Heart left ventricle (tissue), 16 donors: ENCODE results near the gene NDUFS5. TPM values are rescaled to one million over a fixed set of nuclear protein-coding genes. Genes with fewer than 3 reads are reported as not detected.
A peak's percentile ranks its signal among the peaks of the same experiment; 100 is the strongest.

Experiments
- ATAC-seq, 4 donors: fragments of 200-7000 bp; cut with Tn5 transposase; one replicate each; pipeline ENCODE4 v1.9.1; 2020 to 2022; ENCODE audit warnings: moderate library complexity in 4 of 4, mild to moderate bottlenecking in 3 of 4, moderate number of reproducible peaks in 1 of 4
- DNase-seq, 5 donors: peaks; one replicate each; pipeline ENCODE4 v3.0.0-alpha.2; 2020
- H3K27ac ChIP-seq, 12 donors: fragments of 200-600 bp; sonication (generic) in 4 of 12; one replicate each; pipeline versions ENCODE4 v1.5.0 to v1.8.0; 2016 to 2022; ENCODE audit warnings: mild to moderate bottlenecking in 2 of 12
- H3K27me3 ChIP-seq, 9 donors: fragments of 200-600 bp; sonication (generic) in 2 of 9; one replicate each; pipeline versions ENCODE4 v1.5.1 to v1.8.0; 2016 to 2022; ENCODE audit warnings: mild to moderate bottlenecking in 3 of 9
- H3K36me3 ChIP-seq, 9 donors: fragments of 200-600 bp; sonication (generic) in 2 of 9; one replicate each; pipeline versions ENCODE4 v1.5.0 to v1.8.0; 2018 to 2022; ENCODE audit warnings: mild to moderate bottlenecking in 2 of 9
- H3K4me1 ChIP-seq, 12 donors: fragments of 200-600 bp; sonication (generic) in 4 of 12; one replicate each; pipeline versions ENCODE4 v1.5.0 to v1.8.0; 2016 to 2022; ENCODE audit warnings: mild to moderate bottlenecking in 3 of 12
- H3K4me3 ChIP-seq, 12 donors: fragments of 200-600 bp; sonication (generic) in 4 of 12; one replicate each; pipeline versions ENCODE4 v1.5.0 to v1.8.0; 2017 to 2022; ENCODE audit warnings: mild to moderate bottlenecking in 9 of 12, moderate library complexity in 4 of 12
- H3K9me3 ChIP-seq, 12 donors: fragments of 200-600 bp; sonication (generic) in 4 of 12; one replicate each; pipeline versions ENCODE4 v1.5.0 to v1.8.0; 2016 to 2022; ENCODE audit warnings: mild to moderate bottlenecking in 1 of 12
- CTCF ChIP-seq, 12 donors: fragments of 200-600 bp; sonication (generic) in 4 of 12; IDR thresholded peaks; one replicate each; pipeline versions ENCODE4 v1.5.0 to v1.8.0; 2018 to 2022; ENCODE audit warnings: antibody characterized with exemption in 12 of 12, mild to moderate bottlenecking in 5 of 12
- POLR2A ChIP-seq, 2 donors: fragments of 450-650 bp; IDR thresholded peaks; one replicate each; pipeline ENCODE4 v1.6.1; 2017; ENCODE audit warnings: antibody characterized with exemption in 2 of 2, mild to moderate bottlenecking in 2 of 2, moderate library complexity in 2 of 2
- WGBS, 4 donors: extraction: QIAGEN DNeasy Blood & Tissue Kit in 2 of 4; methylation state at CpG; one replicate each; pipeline versions ENCODE4 v1.1.5 to v1.1.7; 2013 to 2018; 5-methylcytosine and 5-hydroxymethylcytosine counted together
- intact Hi-C, 10 donors: fragments of 100-400 bp; cut with DNase I; formaldehyde crosslinking; loops; one replicate each; pipeline versions ENCODE4 v1.11.1 to v1.14.2; 2022
- polyA plus RNA-seq, 2 donors: library from polyadenylated mRNA; stranded (reverse); fragments of 200-250 nt; gene quantifications; one replicate each; pipeline ENCODE4 v1.2.3, GENCODE V29; 2013
- total RNA-seq, 9 donors: library from RNA; depleted of rRNA in 2 of 9; stranded (reverse); fragments of >200 nt in 2 of 9; fragmentation: NEBNext Ultra II Directional in 3 of 9; extraction: Animal tissue kit (Norgen Biotek cat#: 25700) in 3 of 9; gene quantifications; one replicate each; pipeline versions ENCODE4 v1.1.0 to v1.2.4, GENCODE V29; 2016 to 2023
- donor health status: ischemic (EF 13 %, LVEDD 7.1; RV severe dilation, severe dysfunction).
- donor health status: healthy with polysubstance abuse.
- donor health status: DM: no; HTN: yes; CAD: no.
- donor health status: DM: no; HTN: no; CAD: no.
- donor health status: ischemic (EF 25% LVEDD 6.9; RV normal size, moderate dysfunction).
- donor health status: ischemic (EF 25% LVEDD 5.7; RV mildly dilated, moderate dysfunction).
- donor health status: healthy.
- donor health status: DM: yes; HTN: yes; CAD: no.
- donor health status: ischemic (EF 35%, LVEDD 5.7; RV mildly dilated, moderate dysfunction).
- donor health status: nonischemic (EF 11% LVEDD 7.7; RV severe dilation, severe dysfunction).
- donor health status: DM: yes; HTN: yes; CAD: no.
- donor health status: PGD.
- donor health status: ischemic (EF 29% LVEDD 5.4; RV normal size, mild dysfunction).
- donor health status: nonischemic (EF 23%, LVEDD 6.1; RV moderate dilation, normal function).

The NDUFS5 gene
- total and polyA plus RNA-seq, 11 donors: 292 to 4,461 (median 578) TPM

- ATAC-seq (no peak), DNase-seq (no peak)
- H3K9me3 ChIP-seq: no peaks in the 10 kb centered on the region
- H3K4me1 ChIP-seq: peaks cover 0 to 25% (median 12%) of the 10 kb centered on the region in 12 donors
- intact Hi-C loops: loop anchor here in 6 of 10 donors (1.0 to 5.0 kb wide), 4 partner anchors 35 to 168 kb away; partner anchors contain the start of genes AKIRIN1 (in 5 of the 6) and RRAGC (in 1 of the 6)
- peak overlapping the region; percentile 50 to 87 (median 80) for H3K4me3 ChIP-seq
- peaks cover 0 to 39% (median 35%) of the 10 kb centered on the region in 9 donors for H3K36me3 ChIP-seq
- H3K27me3 ChIP-seq: no peaks in the 10 kb centered on the region
- peak overlapping the region; percentile 82 to 99 (median 94) for H3K27ac ChIP-seq
- TF ChIP-seq POLR2A (IDR thresholded peaks at IDR 0.05) (no peak), CTCF (IDR thresholded peaks at IDR 0.05) (no peak)
- 28 to 41% (median 34%) methylated on average over 29 to 30 of the region's 30 CpGs for WGBS, 4 donors
Measured at GRCh38 chr1:39026866-39027507, 837 bp downstream of the NDUFS5 start.

DNA sequence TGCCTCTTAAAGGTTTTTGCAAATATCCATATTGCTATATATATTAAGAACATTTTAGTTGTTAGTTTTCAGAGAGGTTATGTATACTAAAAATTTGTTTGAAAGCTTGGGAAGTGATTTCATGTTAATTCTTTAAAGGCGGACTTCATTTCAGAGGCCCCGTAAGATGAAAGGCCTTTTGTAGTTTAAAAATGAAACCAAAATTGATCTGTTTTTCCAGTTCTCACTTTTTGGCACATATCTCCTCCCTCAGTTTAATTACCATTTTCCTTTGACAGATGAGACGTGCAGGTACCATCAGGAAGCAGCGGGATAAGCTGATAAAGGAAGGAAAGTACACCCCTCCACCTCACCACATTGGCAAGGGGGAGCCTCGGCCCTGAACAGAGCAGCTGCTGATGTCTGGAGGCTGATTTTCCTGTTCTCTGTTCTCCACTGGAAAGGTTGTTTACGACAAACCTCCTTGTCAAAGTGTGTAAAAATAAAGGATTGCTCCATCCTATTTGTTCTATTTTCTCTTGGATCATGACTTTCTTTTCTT lies 8.0 kb downstream of the NDUFS5 start:
- TF ChIP-seq CTCF (IDR thresholded peaks at IDR 0.05): no peak
- no peak for TF ChIP-seq POLR2A (IDR thresholded peaks at IDR 0.05)
- no peak for DNase-seq
- Histone ChIP-seq H3K27me3 (no peaks in the 10 kb centered on the region), H3K4me3 (peak overlapping the region in 2 of 12 donors; percentile 21 to 27), H3K36me3 (peaks cover 0 to 94% (median 89%) of the 10 kb centered on the region in 9 donors), H3K27ac (peak overlapping the region in 3 of 12 donors; percentile 17 to 37 (median 26)), H3K9me3 (no peaks in the 10 kb centered on the region), H3K4me1 (peaks cover 0 to 13% (median under 1%) of the 10 kb centered on the region in 12 donors)
- ATAC-seq: no peak
- intact Hi-C loops: no loop called here
- WGBS, 4 donors: 58 to 67% (median 64%) methylated on average over 6 of the region's 6 CpGs

GRCh38 chr1:39036678-39037077 lies 10.5 kb downstream of the NDUFS5 start:
- 73 to 88% (median 79%) methylated on average over 4 to 5 of the region's 5 CpGs for WGBS, 4 donors
- Histone ChIP-seq H3K36me3 (peaks cover 0 to 88% (median 71%) of the 10 kb centered on the region in 9 donors), H3K4me1 (peaks cover 0 to 7% (median 0%) of the 10 kb centered on the region in 12 donors), H3K27ac (no peak overlapping the region), H3K9me3 (no peaks in the 10 kb centered on the region), H3K4me3 (no peak overlapping the region), H3K27me3 (no peaks in the 10 kb centered on the region)
- ATAC-seq: no peak
- TF ChIP-seq CTCF (IDR thresholded peaks at IDR 0.05): no peak
- no peak for TF ChIP-seq POLR2A (IDR thresholded peaks at IDR 0.05)
- DNase-seq: no peak
- intact Hi-C loops: no loop called here

- peaks cover 0 to 50% (median 22%) of the 10 kb centered on the region in 9 donors for H3K36me3 ChIP-seq
- peaks cover 0 to 19% (median 14%) of the 10 kb centered on the region in 12 donors for H3K4me1 ChIP-seq
- ATAC-seq: no peak
- intact Hi-C loops: no loop called here
- no peak for TF ChIP-seq POLR2A (IDR thresholded peaks at IDR 0.05)
- no peak for TF ChIP-seq CTCF (IDR thresholded peaks at IDR 0.05)
- no peaks in the 10 kb centered on the region for H3K9me3 ChIP-seq
- H3K4me3 ChIP-seq: no peak overlapping the region
- no peaks in the 10 kb centered on the region for H3K27me3 ChIP-seq
- DNase-seq: no peak
- peak overlapping the region in 1 of 12 donors; percentile 24 for H3K27ac ChIP-seq
- whole genome bisulfite sequencing, 4 donors: 90 to 97% (median 95%) methylated on average over 3 of the region's 3 CpGs
Measured at GRCh38 chr1:39043513-39043912, 17.4 kb downstream of the NDUFS5 start.
